DND-41 (cell line): ENCODE results near the gene SEMA5A.

Source experiments
- CTCF ChIP-seq: IDR thresholded peaks from 2 replicates; pipeline ENCODE4 v1.5.1; 2012; ENCODE audit warnings: borderline replicate concordance, low read length, moderate library complexity, mild to moderate bottlenecking; ENCODE audit not compliant: poor library complexity, severe bottlenecking; ENCODE audit errors: extremely low read depth
- EZH2 ChIP-seq: IDR thresholded peaks from 3 replicates; pipeline ENCODE4 v1.6.1; 2012; ENCODE audit warnings: borderline replicate concordance, low read depth, mild to moderate bottlenecking, moderate library complexity, low read length, inconsistent platforms; ENCODE audit not compliant: severe bottlenecking

- TF ChIP-seq CTCF (no peak), EZH2 (no peak)
Measured at GRCh38 chr5:9415566-9415965, 130.3 kb downstream of the SEMA5A start.
